HepG2 (cell line): ENCODE results near the gene UCP2. TPM values are rescaled to one million over a fixed set of nuclear protein-coding genes. Genes with fewer than 3 reads are reported as not detected.

Source experiments
- ATAC-seq: fragments of 200-7000 bp; cut with Tn5 transposase; 3 replicates; pipeline ENCODE4 v1.9.1; 2020; ENCODE audit warnings: mild to moderate bottlenecking, moderate library complexity
- BruUV-seq: library from RNA; stranded (reverse); fragments of 400-500 nt; replicated peaks from 2 replicates; lab custom pipeline; 2021; lab: Mats Ljungman, UMichigan
- CTCF ChIA-PET: fragments of 300-600 bp; formaldehyde crosslinking; extraction: SDS; loops from one replicate; lab custom pipeline; 2021; ENCODE audit warnings: low total read pairs, inconsistent platforms, low intra/inter-chr PET ratio; lab: Yijun Ruan, JAX
- POLR2A ChIA-PET: fragments of 350-600 bp; sonication (Branson Sonifier 250); formaldehyde crosslinking; loops from one replicate; lab custom pipeline; 2020; ENCODE audit warnings: antibody characterized with exemption, inconsistent platforms; lab: Yijun Ruan, JAX
- DNase-seq: peaks from one replicate; pipeline ENCODE4 v3.0.0-alpha.2; 2015; ENCODE audit warnings: low spot score
- FAIRE-seq: peaks from 3 replicates; lab custom pipeline; 2011; peaks lifted over from hg19 to GRCh38; lab: Jason Lieb, UNC
- H2AFZ ChIP-seq: one replicate; pipeline ENCODE4 v1.6.1; 2011; ENCODE audit warnings: low read length, inconsistent platforms
- H3K27ac ChIP-seq: fragments of 300-600 bp; 3 replicates; pipeline ENCODE4 v1.8.0; 2011; ENCODE audit warnings: mixed run types, mild to moderate bottlenecking, mixed read lengths, low read length, inconsistent platforms; ENCODE audit not compliant: insufficient read depth; ENCODE audit errors: extremely low read length
- H3K27me3 ChIP-seq, 2 experiments: fragments of 200-600 bp in 1 of 2; 2 replicates in 1 of 2; 3 replicates in 1 of 2; pipeline versions ENCODE4 v1.6.0 to v1.8.0; 2011; ENCODE audit warnings: low read length in 2 of 2, mild to moderate bottlenecking in 2 of 2, moderate library complexity in 2 of 2, inconsistent platforms in 1 of 2; ENCODE audit not compliant: insufficient read depth in 2 of 2, control insufficient read depth in 1 of 2
- H3K36me3 ChIP-seq, 2 experiments: fragments of 200-600 bp in 1 of 2; replicated peaks in 1 of 2; 2 replicates in 1 of 2; 3 replicates in 1 of 2; pipeline versions ENCODE4 v1.5.1 to v1.8.0; 2011; ENCODE audit warnings: low read length in 2 of 2, inconsistent platforms in 1 of 2; ENCODE audit not compliant: insufficient read depth in 2 of 2, control insufficient read depth in 1 of 2
- H3K4me1 ChIP-seq: 2 replicates; pipeline ENCODE4 v1.5.1; 2012; ENCODE audit warnings: low read length, inconsistent platforms; ENCODE audit not compliant: insufficient read depth
- H3K4me2 ChIP-seq: 2 replicates; pipeline ENCODE4 v1.6.0; 2011; ENCODE audit warnings: low read depth, low read length, inconsistent platforms
- H3K4me3 ChIP-seq, 3 experiments: fragments of 200-600 bp in 1 of 3; sonication (generic), shearing (Covaris generic) in 1 of 3; replicated peaks in 1 of 3; 2 replicates each; pipeline ENCODE4 v1.5.1; 2011 to 2016; ENCODE audit warnings: low read length in 3 of 3, inconsistent platforms in 2 of 3, low read depth in 2 of 3, mild to moderate bottlenecking in 2 of 3, control low read depth in 1 of 3, mixed read lengths in 1 of 3; ENCODE audit not compliant: insufficient read depth in 1 of 3
- H3K79me2 ChIP-seq: one replicate; pipeline ENCODE4 v1.6.1; 2011; ENCODE audit warnings: low read length, inconsistent platforms; ENCODE audit not compliant: insufficient read depth
- H3K9ac ChIP-seq: 2 replicates; pipeline ENCODE4 v1.6.0; 2011; ENCODE audit warnings: mild to moderate bottlenecking, low read depth, low read length, inconsistent platforms; ENCODE audit not compliant: insufficient read depth
- H3K9me3 ChIP-seq: 2 replicates; pipeline ENCODE4 v1.5.1; 2012; ENCODE audit warnings: mild to moderate bottlenecking, low read length
- H4K20me1 ChIP-seq: 2 replicates; pipeline ENCODE4 v1.6.0; 2011; ENCODE audit warnings: inconsistent platforms, mild to moderate bottlenecking, low read length, moderate library complexity; ENCODE audit not compliant: insufficient read depth
- ELF4 ChIP-seq: sonication (generic); formaldehyde crosslinking; IDR thresholded peaks from 2 replicates; pipeline ENCODE4 v1.5.0; 2020; ENCODE audit warnings: missing genetic modification reagents, mild to moderate bottlenecking, moderate library complexity, borderline replicate concordance
- GABPB1 ChIP-seq: IDR thresholded peaks from 2 replicates; pipeline ENCODE4 v1.6.1; 2016; ENCODE audit warnings: mild to moderate bottlenecking, missing genetic modification reagents, moderate library complexity, missing compliant biosample characterization
- HOXA9 ChIP-seq: sonication (generic); formaldehyde crosslinking; IDR thresholded peaks from 2 replicates; pipeline ENCODE4 v1.8.1; 2022; ENCODE audit warnings: missing genetic modification reagents, mild to moderate bottlenecking, moderate library complexity, borderline replicate concordance
- ZMAT3 ChIP-seq: sonication (generic); formaldehyde crosslinking; conservative IDR thresholded peaks from 2 replicates; pipeline ENCODE4 v1.7.0; 2021; ENCODE audit warnings: missing genetic modification reagents
- ZNF484 ChIP-seq: sonication (generic); formaldehyde crosslinking; IDR thresholded peaks from 2 replicates; pipeline ENCODE4 v1.5.1; 2020; ENCODE audit warnings: mild to moderate bottlenecking, low read depth, missing genetic modification reagents, borderline replicate concordance
- ZNF530 ChIP-seq: sonication (generic); formaldehyde crosslinking; IDR thresholded peaks from 2 replicates; pipeline ENCODE4 v1.5.0; 2020; ENCODE audit warnings: low read depth, mild to moderate bottlenecking, missing genetic modification reagents
- ZSCAN21 ChIP-seq: sonication (generic); formaldehyde crosslinking; IDR thresholded peaks from 2 replicates; pipeline ENCODE4 v1.8.0; 2022; ENCODE audit warnings: mild to moderate bottlenecking, missing genetic modification reagents, moderate library complexity, borderline replicate concordance
- WGBS: methylation state at CpG from one replicate; pipeline ENCODE4 v1.1.6; 2017; ENCODE audit warnings: low lambda C conversion rate; 5-methylcytosine and 5-hydroxymethylcytosine counted together
- in situ Hi-C: cut with HindIII; loops from 2 replicates; pipeline ENCODE4 v1.10.0; 2017; ENCODE audit warnings: low pct_unique_long_range_greater_than_20kb; ENCODE audit not compliant: extremely low pct_ligation_motif_present
- intact Hi-C: fragments of 100-400 bp; cut with micrococcal nuclease; formaldehyde crosslinking; loops from one replicate; pipeline ENCODE4 v1.10.0; 2022; ENCODE audit not compliant: unreplicated experiment
- polyA plus RNA-seq, 8 experiments: library from polyadenylated mRNA; depleted of rRNA in 3 of 8; stranded (reverse) in 7 of 8; unstranded in 1 of 8; fragments of >200 nt; fragmentation: Illumina TruSeq in 4 of 8; extraction: Trizol in 4 of 8; gene quantifications; 2 replicates each; pipeline versions ENCODE4 v1.2.1 to v1.2.3, GENCODE V29; 2011 to 2016; ENCODE audit warnings: low read depth in 4 of 8, missing spikeins in 1 of 8, mixed read lengths in 1 of 8; ENCODE audit not compliant: insufficient read depth in 1 of 8
- total RNA-seq, 5 experiments: library from RNA; depleted of rRNA; stranded (reverse); fragments of >200 nt; fragmentation: Illumina TruSeq; extraction: Trizol; gene quantifications; 2 replicates each; pipeline ENCODE4 v1.2.3, GENCODE V29; 2016; ENCODE audit warnings: low read depth in 1 of 5
- TF ChIP-seq, protein P1 (sequence below): sonication (generic); formaldehyde crosslinking; IDR thresholded peaks from 2 replicates; pipeline ENCODE4 v1.5.0; 2020; ENCODE audit warnings: missing genetic modification reagents
- TF ChIP-seq, protein P2 (sequence below): IDR thresholded peaks from 2 replicates; pipeline ENCODE4 v1.6.1; 2016; ENCODE audit warnings: mild to moderate bottlenecking

Gene UCP2
- total and polyA plus RNA-seq, 2 of the 13 experiments (the other 11 are each of a cell fraction or from before 2014, with no cell fraction given), result 2.7 to 3.2 TPM

DNA sequence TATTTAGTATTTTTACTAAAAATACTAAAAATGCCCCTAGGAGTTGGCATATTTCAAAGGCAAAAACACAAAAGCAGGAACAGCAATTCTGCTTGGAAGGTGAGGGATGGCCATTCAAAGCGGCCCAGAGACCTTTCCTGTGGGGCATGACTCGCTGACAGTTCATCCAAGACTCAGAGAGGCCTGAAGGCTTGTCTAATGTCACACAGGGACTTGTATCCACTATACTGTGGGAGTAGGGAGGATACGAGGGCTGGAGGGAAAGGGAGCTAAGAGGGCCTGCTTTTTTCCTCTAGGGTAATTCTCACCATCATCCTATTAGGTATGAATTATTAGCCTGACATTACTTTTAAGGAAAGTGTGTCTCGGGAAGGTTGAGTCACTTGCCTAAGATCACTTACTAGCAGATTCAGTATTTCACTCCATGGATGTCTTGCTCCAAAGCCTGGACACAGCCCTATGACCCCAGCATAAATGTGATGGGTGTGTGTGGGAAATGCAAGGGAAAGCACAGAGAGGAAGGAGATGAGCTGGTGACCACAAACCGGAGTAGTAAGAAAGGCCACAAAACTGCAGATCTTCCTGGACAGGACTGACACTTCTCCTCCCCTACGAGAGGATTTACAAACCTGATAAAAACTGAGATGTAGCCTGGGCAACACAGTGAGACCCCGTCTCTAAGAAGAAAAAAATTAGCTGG lies 43.0 kb upstream of the UCP2 start:
- Histone ChIP-seq H3K27me3 (no peaks in the 10 kb centered on the region), H3K79me2 (no peaks in the 10 kb centered on the region), H4K20me1 (no peaks in the 10 kb centered on the region), H3K36me3 (no peaks in the 10 kb centered on the region; a peak in 1 of 5 replicates), H3K27ac (no peak overlapping the region), H3K4me3 (no peak overlapping the region), H3K9ac (no peak overlapping the region), H3K4me1 (peaks cover 5% of the 10 kb centered on the region), H2AFZ (no peak overlapping the region), H3K9me3 (no peaks in the 10 kb centered on the region), H3K4me2 (no peak overlapping the region)
- ATAC-seq (no peak), FAIRE-seq (no peak), DNase-seq (no peak)
- intact Hi-C loops, result no loop called here
- in situ Hi-C loops, result no loop called here
- BruUV-seq, result no TSS peak
- ChIA-PET POLR2A (no interaction called here), CTCF (no interaction called here)
- no peak for TF ChIP-seq ZNF530 (CRISPR knock-in tag)
- no peak for TF ChIP-seq ZMAT3 (CRISPR knock-in tag)
- TF ChIP-seq HOXA9 (CRISPR knock-in tag), result no peak
- no peak for TF ChIP-seq GABPB1 (CRISPR knock-in tag)
- TF ChIP-seq, protein P1, sequence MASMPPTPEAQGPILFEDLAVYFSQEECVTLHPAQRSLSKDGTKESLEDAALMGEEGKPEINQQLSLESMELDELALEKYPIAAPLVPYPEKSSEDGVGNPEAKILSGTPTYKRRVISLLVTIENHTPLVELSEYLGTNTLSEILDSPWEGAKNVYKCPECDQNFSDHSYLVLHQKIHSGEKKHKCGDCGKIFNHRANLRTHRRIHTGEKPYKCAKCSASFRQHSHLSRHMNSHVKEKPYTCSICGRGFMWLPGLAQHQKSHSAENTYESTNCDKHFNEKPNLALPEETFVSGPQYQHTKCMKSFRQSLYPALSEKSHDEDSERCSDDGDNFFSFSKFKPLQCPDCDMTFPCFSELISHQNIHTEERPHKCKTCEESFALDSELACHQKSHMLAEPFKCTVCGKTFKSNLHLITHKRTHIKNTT (CRISPR knock-in tag), result no peak
- no peak for TF ChIP-seq ELF4 (CRISPR knock-in tag)
- TF ChIP-seq, protein P2, sequence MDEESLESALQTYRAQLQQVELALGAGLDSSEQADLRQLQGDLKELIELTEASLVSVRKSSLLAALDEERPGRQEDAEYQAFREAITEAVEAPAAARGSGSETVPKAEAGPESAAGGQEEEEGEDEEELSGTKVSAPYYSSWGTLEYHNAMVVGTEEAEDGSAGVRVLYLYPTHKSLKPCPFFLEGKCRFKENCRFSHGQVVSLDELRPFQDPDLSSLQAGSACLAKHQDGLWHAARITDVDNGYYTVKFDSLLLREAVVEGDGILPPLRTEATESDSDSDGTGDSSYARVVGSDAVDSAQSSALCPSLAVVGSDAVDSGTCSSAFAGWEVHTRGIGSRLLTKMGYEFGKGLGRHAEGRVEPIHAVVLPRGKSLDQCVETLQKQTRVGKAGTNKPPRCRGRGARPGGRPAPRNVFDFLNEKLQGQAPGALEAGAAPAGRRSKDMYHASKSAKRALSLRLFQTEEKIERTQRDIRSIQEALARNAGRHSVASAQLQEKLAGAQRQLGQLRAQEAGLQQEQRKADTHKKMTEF (CRISPR knock-in tag), result no peak
- TF ChIP-seq ZNF484 (CRISPR knock-in tag), result no peak
- no peak for TF ChIP-seq ZSCAN21
- WGBS, result 95% methylated on average over 7 of the region's 7 CpGs
